GM19240 (cell line): ENCODE data around the gene HES4.
A peak's percentile ranks its signal among the peaks of the same experiment; 100 is the strongest.
"Not testable (repeated sequence)": the region's sequence is repeated elsewhere in the genome, so short reads cannot be mapped to it uniquely, and the experiment has no call there.

Experiments
- DNase-seq: peaks from one replicate; pipeline ENCODE4 v3.0.0; 2011; ENCODE audit warnings: low spot score; ENCODE audit not compliant: insufficient read length

Gene HES4

GRCh38 chr1:1033731-1034438 lies 34.0 kb upstream of the HES4 start:
- DNase-seq = no peak

DNA sequence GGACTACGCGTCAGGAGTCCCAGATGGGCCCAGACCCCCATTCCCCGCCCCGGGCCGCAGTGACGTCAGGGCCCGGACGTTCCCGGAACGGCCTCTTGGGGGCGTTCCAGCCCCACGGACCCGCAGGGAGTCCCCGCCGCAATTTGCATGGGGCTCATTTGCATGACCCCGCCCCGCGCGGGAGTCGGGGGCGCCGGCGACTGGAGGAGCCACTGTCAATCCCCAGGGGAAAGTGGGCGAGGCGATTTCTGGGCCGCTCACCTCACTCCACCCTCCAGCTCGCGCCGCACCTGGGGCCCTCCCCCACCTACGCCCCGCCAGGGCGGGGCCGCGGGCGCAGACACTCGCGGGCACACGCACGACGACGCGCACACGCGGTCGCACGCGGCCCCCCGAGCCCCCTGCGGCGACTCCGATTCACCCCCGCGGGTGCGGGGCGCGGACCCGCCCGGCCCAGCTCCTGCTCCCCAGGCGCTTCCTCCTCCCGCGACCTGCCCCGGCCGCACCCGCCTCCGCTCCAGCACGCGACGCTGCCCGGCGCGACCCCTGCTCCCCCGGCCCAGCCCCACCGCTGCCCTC lies 33.2 kb upstream of the HES4 start:
- peak; percentile 97 for DNase-seq

DNA sequence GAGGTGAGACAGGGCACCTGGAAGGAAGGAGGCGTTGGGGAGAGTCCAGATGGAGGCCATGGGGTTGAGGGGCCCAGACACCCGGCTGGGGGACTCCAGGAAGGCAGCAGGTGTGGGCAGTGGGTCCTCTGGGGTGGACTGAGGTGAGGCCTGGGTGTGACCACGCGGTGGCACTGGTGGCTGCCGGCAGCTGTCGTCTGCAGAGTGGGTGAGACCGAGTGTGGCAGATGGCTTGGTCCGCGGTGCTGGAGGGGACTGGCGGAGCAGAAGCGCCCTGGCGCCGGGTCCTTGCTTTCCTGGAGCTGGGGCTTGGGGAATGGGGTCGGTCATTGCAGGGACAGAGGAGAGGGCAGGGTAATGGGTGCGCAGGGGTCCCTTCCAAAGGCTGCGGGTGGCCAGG lies 32.5 kb upstream of the HES4 start:
- DNase-seq = no peak

GRCh38 chr1:1031659-1032235 lies 31.9 kb upstream of the HES4 start:
- no peak for DNase-seq

- DNase-seq = not testable (repeated sequence)
These were observed 31.2 kb upstream of the HES4 start for GRCh38 chr1:1030867-1031658.

GRCh38 chr1:1027791-1028190 lies 27.9 kb upstream of the HES4 start:
- DNase-seq = no peak

DNA sequence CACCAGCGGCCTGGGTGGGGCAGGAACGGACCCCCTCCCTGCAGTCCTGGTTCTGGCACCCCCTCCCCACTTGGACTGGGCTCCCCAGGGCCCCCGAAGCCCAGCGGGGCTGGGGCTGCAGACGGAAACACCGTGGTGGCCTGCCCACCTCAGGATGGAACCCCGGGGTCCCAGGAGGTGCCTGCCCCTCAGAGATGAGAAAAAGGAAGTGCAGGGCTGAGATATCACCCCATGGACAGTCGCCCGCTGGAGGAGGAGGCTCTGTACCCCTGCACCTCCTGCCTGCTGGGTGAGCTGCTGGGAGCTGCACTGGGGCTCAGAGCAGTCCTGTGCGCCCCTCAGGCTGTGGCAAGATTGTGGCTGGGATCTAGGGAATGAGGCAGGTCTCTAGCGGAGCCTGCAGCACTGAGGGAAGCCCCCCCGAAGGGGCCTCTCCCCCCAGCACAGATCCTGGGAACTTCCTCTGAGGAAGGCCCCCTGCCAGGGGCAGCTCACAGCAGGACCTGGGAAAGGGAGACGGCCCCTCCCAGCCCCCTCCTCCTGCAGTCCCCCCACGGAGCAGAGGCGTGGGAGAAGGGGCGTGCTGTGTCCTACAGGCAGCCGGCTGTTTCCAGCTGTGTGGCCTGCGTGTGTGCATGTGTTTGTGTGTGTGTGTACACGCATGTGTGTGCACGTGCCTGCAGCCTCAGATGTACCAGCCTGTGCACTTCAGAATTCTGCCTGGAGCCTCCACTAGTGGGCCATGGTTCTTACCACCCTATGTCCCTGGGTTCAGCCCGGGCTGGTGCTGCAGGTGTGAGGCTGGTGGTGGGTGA lies 26.9 kb upstream of the HES4 start:
- no peak for DNase-seq

DNA sequence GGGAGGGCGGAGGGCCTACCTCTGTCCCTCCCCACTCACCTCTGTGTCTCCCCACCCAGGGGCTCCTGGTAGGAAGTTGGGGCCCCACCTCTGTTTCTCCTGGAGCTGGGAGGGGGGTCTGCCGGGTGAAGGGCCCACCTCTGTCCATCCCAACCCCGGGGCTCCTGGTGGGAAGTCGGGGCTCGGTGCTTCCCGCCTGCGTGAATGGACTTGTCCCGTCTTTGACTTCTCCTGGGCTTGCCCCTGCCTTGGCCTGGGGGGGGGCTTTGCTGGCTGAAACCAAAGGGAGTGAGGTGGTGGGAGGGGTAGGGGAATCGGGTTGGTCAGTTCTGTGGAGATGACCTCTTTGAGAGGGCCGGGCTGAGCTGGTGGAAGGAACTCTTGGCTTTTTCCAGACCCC lies 25.8 kb upstream of the HES4 start:
- DNase-seq = no peak

- DNase-seq = no peak
These were observed 25.1 kb upstream of the HES4 start for GRCh38 chr1:1024771-1025699.

GRCh38 chr1:1024149-1024770 lies 24.4 kb upstream of the HES4 start:
- no peak for DNase-seq

DNA sequence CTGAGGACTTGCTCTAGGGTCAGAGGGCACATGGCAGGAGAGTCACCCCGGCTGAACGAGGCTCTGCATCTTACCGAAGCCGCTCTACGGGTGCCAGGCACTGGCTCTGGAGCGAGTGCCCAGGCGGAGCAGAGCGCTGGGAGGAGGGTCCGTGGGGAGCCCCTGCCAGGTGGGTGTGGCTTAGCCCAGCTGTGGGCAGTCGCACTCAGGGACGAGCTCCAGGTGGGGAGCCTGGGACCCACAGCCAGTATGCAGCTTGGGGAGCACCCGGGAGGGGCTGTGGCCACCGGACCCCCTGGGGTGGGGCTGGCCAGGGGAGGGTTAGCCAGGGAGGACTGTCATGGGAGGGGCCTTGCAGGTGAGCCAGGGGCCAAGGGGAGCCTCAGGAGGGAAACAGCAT lies 23.8 kb upstream of the HES4 start:
- no peak for DNase-seq

DNA sequence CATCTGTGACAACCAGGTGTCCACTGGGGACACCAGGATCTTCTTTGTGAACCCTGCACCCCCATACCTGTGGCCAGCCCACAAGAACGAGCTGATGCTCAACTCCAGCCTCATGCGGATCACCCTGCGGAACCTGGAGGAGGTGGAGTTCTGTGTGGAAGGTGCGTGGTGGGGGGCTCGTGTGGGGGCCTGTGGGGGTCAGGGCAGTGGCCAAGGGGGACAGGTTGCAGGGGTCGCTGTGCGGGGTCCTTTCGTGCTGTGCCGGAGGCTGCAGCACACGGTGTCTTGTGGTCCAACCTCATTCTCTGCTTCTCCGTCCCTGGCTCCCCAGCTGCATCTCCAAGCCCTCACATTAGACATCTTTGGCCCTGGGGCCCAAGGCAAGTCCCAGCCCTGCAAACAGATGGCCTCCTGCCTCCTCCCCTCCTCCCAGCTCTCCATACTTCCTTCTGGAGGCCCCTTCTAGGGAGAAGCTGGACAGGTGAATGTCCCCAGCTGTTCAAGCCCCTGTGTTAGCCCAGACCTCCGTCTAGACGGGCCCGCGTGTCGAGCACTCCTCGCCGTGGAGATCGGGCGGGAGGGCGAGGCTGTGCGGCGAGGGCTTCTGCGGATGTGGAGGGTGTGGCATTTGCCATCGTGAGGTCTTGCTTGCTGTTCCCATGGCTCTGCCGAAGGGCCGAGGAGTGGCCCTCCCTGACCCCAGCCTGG lies 22.6 kb upstream of the HES4 start:
- DNase-seq = no peak

DNA sequence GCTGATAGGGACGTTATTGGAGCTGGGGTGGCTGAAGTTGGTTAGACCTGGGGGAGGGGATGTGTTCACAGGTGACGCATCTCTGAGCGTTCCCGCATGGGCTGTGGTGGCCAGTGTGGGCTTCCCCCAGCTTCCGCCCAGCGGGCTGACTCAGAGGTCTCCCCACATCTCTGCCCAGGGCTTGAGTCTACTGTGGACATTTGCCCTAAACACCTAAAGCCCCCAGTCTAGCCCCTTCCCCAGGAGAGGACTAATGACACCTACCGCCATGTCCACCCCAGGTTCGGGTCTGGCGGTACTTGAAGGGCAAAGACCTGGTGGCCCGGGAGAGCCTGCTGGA lies 22.0 kb upstream of the HES4 start:
- DNase-seq = no peak

GRCh38 chr1:1021010-1021919 lies 21.4 kb upstream of the HES4 start:
- no peak for DNase-seq

DNA sequence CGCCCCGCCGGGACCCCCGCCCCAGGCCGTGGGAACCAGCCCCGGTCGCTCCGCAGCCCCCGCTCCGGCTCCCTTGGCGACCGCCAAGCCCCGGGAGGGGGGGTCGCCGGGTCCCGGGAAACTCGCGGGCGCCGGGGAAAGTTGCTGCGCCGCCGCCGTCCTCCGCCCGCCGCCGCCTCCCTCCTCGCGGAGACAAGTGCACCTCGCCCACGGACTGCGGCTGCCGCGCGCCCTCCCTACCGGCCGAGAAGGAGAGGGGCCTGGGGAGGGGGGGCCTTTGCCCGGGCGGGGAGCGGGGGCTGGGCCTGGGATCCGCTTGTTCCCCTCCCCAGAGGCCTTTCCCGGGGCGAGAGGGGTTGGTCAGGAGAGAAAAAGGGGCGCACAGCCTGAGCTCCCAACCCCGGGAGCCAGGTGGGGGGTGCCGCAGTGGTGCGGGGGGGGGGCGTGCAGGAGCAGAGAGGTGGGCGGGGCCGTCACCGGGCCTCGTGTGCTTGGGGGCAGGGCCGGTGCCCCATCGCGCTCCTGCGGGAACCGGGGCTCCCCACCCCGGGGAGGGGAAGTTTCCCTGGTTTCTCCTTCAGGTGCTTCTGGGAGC lies 20.6 kb upstream of the HES4 start:
- no peak for DNase-seq

DNA sequence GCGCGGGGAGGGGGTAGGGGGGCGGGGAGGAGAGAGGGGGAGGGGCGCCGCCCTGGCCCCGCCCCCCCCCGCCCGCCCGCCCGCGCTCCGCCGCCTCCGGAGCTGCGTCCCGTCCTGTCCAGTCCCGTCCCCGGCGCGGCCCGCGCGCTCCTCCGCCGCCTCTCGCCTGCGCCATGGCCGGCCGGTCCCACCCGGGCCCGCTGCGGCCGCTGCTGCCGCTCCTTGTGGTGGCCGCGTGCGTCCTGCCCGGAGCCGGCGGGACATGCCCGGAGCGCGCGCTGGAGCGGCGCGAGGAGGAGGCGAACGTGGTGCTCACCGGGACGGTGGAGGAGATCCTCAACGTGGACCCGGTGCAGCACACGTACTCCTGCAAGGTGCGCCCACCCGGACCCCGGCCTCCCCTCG lies 20.1 kb upstream of the HES4 start, which contains the start of gene AGRN:
AGRN (plus strand) TSS at position 121 of the 405 bp plus-strand sequence; CDS start at position 174, 53 bp downstream.
- no peak for DNase-seq

- peak; percentile 73 for DNase-seq
These were observed 19.5 kb upstream of the HES4 start for GRCh38 chr1:1019122-1019999.
